Tibial artery (tissue), 4 donors: Measurements from ENCODE around the gene FARP2.
"Not testable (repeated sequence)": the region's sequence is repeated elsewhere in the genome, so short reads cannot be mapped to it uniquely, and the experiment has no call there.

ENCODE experiments used
- DNase-seq, 2 donors: peaks; one replicate each; pipeline ENCODE4 v3.0.0-alpha.2; 2019
- H3K27ac ChIP-seq, 2 donors: fragments of 200-600 bp; sonication (generic) in 1 of 2; 1 replicate in 1 of 2; 2 replicates in 1 of 2; pipeline ENCODE4 v1.5.1; 2018 to 2019; ENCODE audit warnings: mild to moderate bottlenecking in 1 of 2
- H3K27me3 ChIP-seq, 2 donors: fragments of 200-600 bp; sonication (generic) in 1 of 2; one replicate each; pipeline versions ENCODE4 v1.5.1 to v1.6.0; 2016 to 2019
- H3K36me3 ChIP-seq, 3 donors: fragments of 200-600 bp; sonication (generic) in 2 of 3; one replicate each; pipeline ENCODE4 v1.5.1; 2016 to 2019; ENCODE audit warnings: mild to moderate bottlenecking in 2 of 3
- H3K4me1 ChIP-seq, 4 donors: fragments of 200-600 bp; sonication (generic) in 2 of 4; 1 replicate in 3 of 4; 2 replicates in 1 of 4; pipeline ENCODE4 v1.5.1; 2016 to 2019
- H3K4me3 ChIP-seq, 2 donors: fragments of 200-600 bp; sonication (generic) in 1 of 2; 1 replicate in 1 of 2; 2 replicates in 1 of 2; pipeline ENCODE4 v1.5.1; 2018 to 2019; ENCODE audit warnings: mild to moderate bottlenecking in 2 of 2
- H3K9me3 ChIP-seq, 3 donors: fragments of 200-600 bp; sonication (generic) in 1 of 3; one replicate each; pipeline ENCODE4 v1.5.1; 2016 to 2019
- CTCF ChIP-seq, 2 experiments: fragments of 200-600 bp in 1 of 2; fragments of 450-650 bp in 1 of 2; IDR thresholded peaks; one replicate each; pipeline ENCODE4 v1.5.1; 2017 to 2019; ENCODE audit warnings: antibody characterized with exemption in 2 of 2, mild to moderate bottlenecking in 1 of 2, moderate library complexity in 1 of 2
- intact Hi-C: fragments of 100-400 bp; cut with DNase I; formaldehyde crosslinking; loops from one replicate; pipeline ENCODE4 v1.15.0; 2023; ENCODE audit warnings: low total_unique reads

FARP2 gene

GRCh38 chr2:241503776-241504392 lies 147.8 kb downstream of the FARP2 start:
- H3K4me1 ChIP-seq: peaks cover 0 to 38% (median 19%) of the 10 kb centered on the region in 4 donors
- intact Hi-C loops: loop anchor here (10.0 kb wide), 1 partner anchor 131 kb away; the partner anchor contains the start of genes ATG4B and THAP4
- no peak overlapping the region for H3K27ac ChIP-seq
- H3K27me3 ChIP-seq: no peaks in the 10 kb centered on the region
- H3K9me3 ChIP-seq: no peaks in the 10 kb centered on the region
- no peak for DNase-seq
- TF ChIP-seq CTCF (IDR thresholded peaks at IDR 0.05): no peak
- no peak overlapping the region for H3K4me3 ChIP-seq
- H3K36me3 ChIP-seq: peaks cover 0 to 35% (median 28%) of the 10 kb centered on the region in 3 donors

- no peak for TF ChIP-seq CTCF (IDR thresholded peaks at IDR 0.05)
- peaks cover 0 to 48% (median 28%) of the 10 kb centered on the region in 4 donors for H3K4me1 ChIP-seq
- no peaks in the 10 kb centered on the region for H3K9me3 ChIP-seq
- no peak for DNase-seq
- no peak overlapping the region for H3K4me3 ChIP-seq
- intact Hi-C loops: loop anchor here (5.0 to 10.0 kb wide), 3 partner anchors 57 to 130 kb away; partner anchors contain the start of genes ATG4B and THAP4
- no peak overlapping the region for H3K27ac ChIP-seq
- peaks cover 0 to 21% (median 15%) of the 10 kb centered on the region in 3 donors for H3K36me3 ChIP-seq
- H3K27me3 ChIP-seq: no peaks in the 10 kb centered on the region
Measured at GRCh38 chr2:241505086-241505780, 149.1 kb downstream of the FARP2 start.

- DNase-seq: no peak
- no peak for TF ChIP-seq CTCF (IDR thresholded peaks at IDR 0.05)
- peaks cover 0 to 15% (median 14%) of the 10 kb centered on the region in 3 donors for H3K36me3 ChIP-seq
- H3K27me3 ChIP-seq: no peaks in the 10 kb centered on the region
- no peaks in the 10 kb centered on the region for H3K9me3 ChIP-seq
- H3K27ac ChIP-seq: no peak overlapping the region
- H3K4me3 ChIP-seq: no peak overlapping the region
- H3K4me1 ChIP-seq: peaks cover 0 to 48% (median 28%) of the 10 kb centered on the region in 4 donors
- intact Hi-C loops: loop anchor here (5.0 to 10.0 kb wide), 3 partner anchors 57 to 129 kb away; partner anchors contain the start of genes ATG4B and THAP4
Measured at GRCh38 chr2:241505781-241506201, 149.7 kb downstream of the FARP2 start.

GRCh38 chr2:241506317-241506716 lies 150.2 kb downstream of the FARP2 start:
- peaks cover 0 to 48% (median 28%) of the 10 kb centered on the region in 4 donors for H3K4me1 ChIP-seq
- H3K4me3 ChIP-seq, DNase-seq, H3K27me3 ChIP-seq, H3K27ac ChIP-seq, H3K9me3 ChIP-seq: not testable (repeated sequence)
- intact Hi-C loops: loop anchor here (5.0 to 10.0 kb wide), 3 partner anchors 56 to 128 kb away; partner anchors contain the start of genes ATG4B and THAP4
- peaks cover 0 to 13% (median 8%) of the 10 kb centered on the region in 3 donors for H3K36me3 ChIP-seq

GRCh38 chr2:241506793-241507429 lies 150.8 kb downstream of the FARP2 start:
- DNase-seq: no peak
- H3K27me3 ChIP-seq: no peaks in the 10 kb centered on the region
- intact Hi-C loops: loop anchor here (5.0 to 10.0 kb wide), 3 partner anchors 55 to 128 kb away; partner anchors contain the start of genes ATG4B and THAP4
- peak overlapping the region in 1 of 2 donors; percentile 75 for H3K27ac ChIP-seq
- H3K9me3 ChIP-seq: no peaks in the 10 kb centered on the region
- peak overlapping the region; percentile 86 for H3K4me3 ChIP-seq
- TF ChIP-seq CTCF (IDR thresholded peaks at IDR 0.05): no peak
- H3K36me3 ChIP-seq: peaks cover 0 to 12% (median 3%) of the 10 kb centered on the region in 3 donors
- peaks cover 0 to 48% (median 28%) of the 10 kb centered on the region in 4 donors for H3K4me1 ChIP-seq
